Calu3 (cell line): ENCODE data around the gene RIF1. TPM values are rescaled to one million over a fixed set of nuclear protein-coding genes. Genes with fewer than 3 reads are reported as not detected.

Experiments used
- BruUV-seq: library from RNA; stranded (reverse); fragments of 400-500 nt; replicated peaks from 2 replicates; lab custom pipeline; 2021; lab: Mats Ljungman, UMichigan
- CTCF ChIA-PET: fragments of 300-600 bp; sonication (Branson Sonifier 250); formaldehyde crosslinking; loops from one replicate; lab custom pipeline; 2022; ENCODE audit warnings: antibody characterized with exemption; lab: Charles Lee
- DNase-seq: peaks from one replicate; pipeline ENCODE4 v3.0.0; 2022
- H3K27ac Mint-ChIP-seq: one replicate; pipeline ENCODE4 v1.8.0; 2022; ENCODE audit warnings: mixed read lengths; ENCODE audit not compliant: unreplicated experiment
- H3K27me3 Mint-ChIP-seq: one replicate; pipeline ENCODE4 v1.8.0; 2022; ENCODE audit warnings: mixed read lengths; ENCODE audit not compliant: unreplicated experiment
- H3K36me3 Mint-ChIP-seq: one replicate; pipeline ENCODE4 v1.8.0; 2022; ENCODE audit warnings: mild to moderate bottlenecking, moderate library complexity, mixed read lengths; ENCODE audit not compliant: insufficient read depth, unreplicated experiment
- H3K4me1 Mint-ChIP-seq: one replicate; pipeline ENCODE4 v1.8.0; 2022; ENCODE audit warnings: mild to moderate bottlenecking, low read depth, mixed read lengths; ENCODE audit not compliant: unreplicated experiment
- H3K4me3 Mint-ChIP-seq: one replicate; pipeline ENCODE4 v1.8.0; 2022; ENCODE audit warnings: mild to moderate bottlenecking, low read depth, moderate library complexity, mixed read lengths; ENCODE audit not compliant: unreplicated experiment
- H3K9me3 Mint-ChIP-seq: one replicate; pipeline ENCODE4 v1.8.0; 2022; ENCODE audit warnings: low read depth, mixed read lengths; ENCODE audit not compliant: unreplicated experiment
- intact Hi-C: fragments of 100-400 bp; cut with micrococcal nuclease; formaldehyde crosslinking; loops from one replicate; pipeline ENCODE4 v1.10.0; 2022; ENCODE audit not compliant: unreplicated experiment
- total RNA-seq: library from RNA; stranded (reverse); gene quantifications from 2 replicates; pipeline ENCODE4 v1.2.3, GENCODE V29; 2022
- TF ChIP-seq, protein P1 (sequence below): fragments of 200-600 bp; IDR thresholded peaks from one replicate; pipeline ENCODE4 v1.8.0; 2022; ENCODE audit warnings: antibody characterized with exemption; ENCODE audit not compliant: unreplicated experiment

Gene RIF1
- total RNA-seq, 1 experiment from 2014 or later = 78.1 TPM

DNA sequence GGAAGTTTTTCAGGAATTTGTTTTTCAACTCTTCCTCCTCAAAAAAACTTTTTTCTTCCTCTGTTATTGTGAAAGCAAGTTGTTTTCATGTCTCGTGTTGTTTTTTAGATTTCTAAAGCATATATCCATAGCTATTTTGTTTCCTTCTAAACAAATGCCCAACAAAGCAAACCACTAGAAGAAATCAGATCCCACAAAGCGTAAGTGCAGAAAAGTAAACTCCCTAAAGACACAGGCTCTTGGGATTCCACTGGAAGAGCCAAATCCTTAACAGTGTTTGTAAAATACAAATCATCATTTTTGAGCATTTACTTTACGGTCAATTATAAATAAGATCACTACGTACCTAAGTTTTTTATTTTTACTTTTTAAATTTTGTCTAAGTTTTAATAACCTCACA, 21.7 kb upstream of the RIF1 start:
- TF ChIP-seq, protein P1, sequence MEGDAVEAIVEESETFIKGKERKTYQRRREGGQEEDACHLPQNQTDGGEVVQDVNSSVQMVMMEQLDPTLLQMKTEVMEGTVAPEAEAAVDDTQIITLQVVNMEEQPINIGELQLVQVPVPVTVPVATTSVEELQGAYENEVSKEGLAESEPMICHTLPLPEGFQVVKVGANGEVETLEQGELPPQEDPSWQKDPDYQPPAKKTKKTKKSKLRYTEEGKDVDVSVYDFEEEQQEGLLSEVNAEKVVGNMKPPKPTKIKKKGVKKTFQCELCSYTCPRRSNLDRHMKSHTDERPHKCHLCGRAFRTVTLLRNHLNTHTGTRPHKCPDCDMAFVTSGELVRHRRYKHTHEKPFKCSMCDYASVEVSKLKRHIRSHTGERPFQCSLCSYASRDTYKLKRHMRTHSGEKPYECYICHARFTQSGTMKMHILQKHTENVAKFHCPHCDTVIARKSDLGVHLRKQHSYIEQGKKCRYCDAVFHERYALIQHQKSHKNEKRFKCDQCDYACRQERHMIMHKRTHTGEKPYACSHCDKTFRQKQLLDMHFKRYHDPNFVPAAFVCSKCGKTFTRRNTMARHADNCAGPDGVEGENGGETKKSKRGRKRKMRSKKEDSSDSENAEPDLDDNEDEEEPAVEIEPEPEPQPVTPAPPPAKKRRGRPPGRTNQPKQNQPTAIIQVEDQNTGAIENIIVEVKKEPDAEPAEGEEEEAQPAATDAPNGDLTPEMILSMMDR = no peak
- no peak for DNase-seq
- Mint-ChIP-seq H3K4me3 (no peak overlapping the region), H3K4me1 (no peaks in the 10 kb centered on the region), H3K27ac (no peak overlapping the region), H3K27me3 (no peaks in the 10 kb centered on the region), H3K9me3 (no peaks in the 10 kb centered on the region), H3K36me3 (no peaks in the 10 kb centered on the region)
- BruUV-seq = no TSS peak
- intact Hi-C loops = no loop called here
- CTCF ChIA-PET = no interaction called here

DNA sequence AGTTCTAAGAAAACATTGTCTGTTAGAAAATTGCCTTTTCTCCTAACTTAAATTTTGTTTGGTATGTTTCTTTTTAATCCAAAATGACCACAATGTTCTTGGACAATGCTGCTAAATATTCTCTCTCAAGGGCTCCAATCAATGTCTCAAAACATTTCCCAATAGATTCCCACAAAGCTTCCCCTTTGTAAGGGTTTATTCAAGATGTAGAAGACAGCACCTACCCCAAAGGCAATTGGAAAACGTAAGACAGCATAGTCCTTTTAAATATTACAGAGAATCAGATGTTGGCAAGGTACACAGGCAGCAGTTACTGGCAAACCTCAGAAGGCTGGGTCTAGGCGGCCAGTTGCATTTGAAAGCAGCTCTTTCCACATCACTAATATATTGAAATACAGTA, 18.3 kb upstream of the RIF1 start:
- TF ChIP-seq, protein P1 = no peak
- Mint-ChIP-seq H3K27ac (no peak overlapping the region), H3K9me3 (no peaks in the 10 kb centered on the region), H3K4me1 (no peaks in the 10 kb centered on the region), H3K4me3 (no peak overlapping the region), H3K27me3 (no peaks in the 10 kb centered on the region), H3K36me3 (no peaks in the 10 kb centered on the region)
- DNase-seq = no peak
- intact Hi-C loops = no loop called here
- CTCF ChIA-PET = no interaction called here
- no TSS peak for BruUV-seq

DNA sequence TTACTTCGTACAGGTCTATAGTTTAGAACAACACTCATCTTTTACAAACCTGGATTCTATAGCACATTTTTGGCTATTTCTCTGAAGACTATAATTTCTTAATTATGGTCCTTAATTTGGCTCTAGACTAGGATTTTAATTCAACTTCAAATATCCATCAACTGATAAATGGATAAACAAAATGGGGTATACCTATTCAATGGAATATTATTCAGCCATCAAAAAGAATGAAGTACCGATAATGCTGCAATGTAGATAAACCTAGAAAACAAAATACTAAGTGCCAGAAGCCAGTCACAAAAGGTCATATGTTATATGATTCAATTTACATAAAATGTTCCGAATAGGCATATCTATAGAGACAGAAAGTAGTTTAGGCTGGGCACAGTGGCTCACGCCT, 15.2 kb upstream of the RIF1 start:
- Mint-ChIP-seq H3K4me1 (no peaks in the 10 kb centered on the region), H3K36me3 (no peaks in the 10 kb centered on the region), H3K9me3 (no peaks in the 10 kb centered on the region), H3K4me3 (no peak overlapping the region), H3K27me3 (no peaks in the 10 kb centered on the region), H3K27ac (no peak overlapping the region)
- intact Hi-C loops = no loop called here
- CTCF ChIA-PET = no interaction called here
- BruUV-seq = no TSS peak
- DNase-seq = no peak
- TF ChIP-seq, protein P1 = no peak

DNA sequence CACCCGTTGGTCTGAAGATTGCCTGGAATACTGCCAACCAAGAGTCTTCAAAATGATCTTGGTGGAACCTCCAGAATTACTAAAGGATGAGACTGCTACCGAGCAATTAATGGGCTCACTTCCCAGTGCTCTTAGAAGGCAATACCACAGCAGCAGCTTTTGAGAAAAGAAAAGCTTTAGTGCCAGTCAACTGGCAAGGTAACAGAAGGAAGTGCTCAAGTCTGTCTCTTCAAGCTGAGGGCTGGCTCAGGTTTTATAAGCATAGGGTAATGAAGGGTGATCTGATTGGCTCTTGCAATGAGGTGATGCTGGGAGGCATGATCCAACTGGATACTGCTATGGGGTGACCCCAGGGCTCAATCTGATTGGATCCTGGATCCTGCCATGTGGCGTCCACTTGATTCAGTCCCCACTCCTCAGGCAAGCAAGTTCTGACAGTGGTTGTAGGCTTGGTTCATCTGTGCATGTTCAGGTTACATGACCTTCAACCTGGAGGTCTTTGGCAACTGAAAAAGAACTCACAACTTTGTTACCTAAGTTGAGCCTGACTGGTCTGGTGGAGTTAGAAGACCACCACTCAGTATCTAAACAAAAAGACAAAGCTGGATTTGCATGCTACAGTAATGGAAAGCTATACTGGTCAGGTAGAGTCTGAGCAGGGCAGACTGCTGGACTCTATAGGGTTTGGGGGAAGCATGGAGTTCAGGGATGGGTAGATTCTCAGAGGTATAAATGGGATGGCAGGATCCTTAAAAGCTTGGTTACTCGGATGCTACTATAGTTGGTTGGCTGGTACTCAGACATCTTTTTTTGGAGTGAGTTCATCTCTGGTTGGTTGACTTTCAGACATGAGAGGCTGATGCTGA, 14.0 kb upstream of the RIF1 start:
- CTCF ChIA-PET = no interaction called here
- no peak overlapping the region for H3K27ac Mint-ChIP-seq
- no peak overlapping the region for H3K4me3 Mint-ChIP-seq
- no peaks in the 10 kb centered on the region for H3K36me3 Mint-ChIP-seq
- H3K9me3 Mint-ChIP-seq = no peaks in the 10 kb centered on the region
- TF ChIP-seq, protein P1 = no peak
- DNase-seq = no peak
- no peaks in the 10 kb centered on the region for H3K4me1 Mint-ChIP-seq
- intact Hi-C loops = no loop called here
- no peaks in the 10 kb centered on the region for H3K27me3 Mint-ChIP-seq
- BruUV-seq = no TSS peak
